GM18502 (cell line): Measurements from ENCODE around the gene FAM210A.
"Not testable (repeated sequence)": the region's sequence is repeated elsewhere in the genome, so short reads cannot be mapped to it uniquely, and the experiment has no call there.

Source experiments
- ATAC-seq: cut with Tn5 transposase; IDR thresholded peaks from one replicate; pipeline ENCODE4 v1.9.1; 2021; ENCODE audit warnings: mild to moderate bottlenecking; ENCODE audit not compliant: unreplicated experiment, poor library complexity

FAM210A gene, protein sequence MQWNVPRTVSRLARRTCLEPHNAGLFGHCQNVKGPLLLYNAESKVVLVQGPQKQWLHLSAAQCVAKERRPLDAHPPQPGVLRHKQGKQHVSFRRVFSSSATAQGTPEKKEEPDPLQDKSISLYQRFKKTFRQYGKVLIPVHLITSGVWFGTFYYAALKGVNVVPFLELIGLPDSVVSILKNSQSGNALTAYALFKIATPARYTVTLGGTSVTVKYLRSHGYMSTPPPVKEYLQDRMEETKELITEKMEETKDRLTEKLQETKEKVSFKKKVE

DNA sequence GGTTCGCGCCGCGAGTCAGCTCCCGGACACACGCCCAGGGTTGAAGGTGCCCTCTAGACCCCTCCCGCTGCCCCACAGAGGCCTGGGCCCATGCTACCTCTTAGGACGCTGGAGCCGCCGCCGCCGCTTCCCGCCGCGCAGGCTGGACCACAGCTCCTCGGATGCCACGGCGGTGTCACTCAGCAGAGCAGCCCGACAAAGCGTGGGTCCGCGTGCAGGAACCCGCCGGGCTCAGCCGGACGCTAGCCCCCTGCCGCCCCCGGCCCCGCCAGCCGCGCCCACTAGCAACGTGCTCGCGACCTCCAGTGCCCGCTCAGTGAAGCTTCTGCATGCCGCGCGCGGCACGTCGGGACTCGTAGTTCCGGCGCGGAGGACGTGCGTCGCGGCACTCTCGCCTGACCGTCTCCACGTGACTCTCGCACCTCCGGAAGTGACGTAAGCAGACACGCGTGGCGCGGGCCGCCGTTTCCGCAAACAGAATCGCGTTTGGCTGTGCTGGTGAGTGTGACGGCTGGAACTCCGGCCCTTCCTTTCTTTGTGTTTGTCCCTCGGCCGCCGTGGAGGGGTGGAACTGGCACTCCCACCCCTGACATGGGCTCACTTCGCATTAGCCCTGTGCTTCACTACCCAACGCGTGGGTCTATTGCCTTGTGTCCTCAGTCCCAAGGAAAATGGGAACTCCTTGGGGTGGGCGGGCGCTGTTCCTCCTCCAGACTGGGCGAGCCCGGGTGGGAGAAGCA lies at the start of gene FAM210A, which contains the start of gene RNMT:
Gene FAM210A (minus strand): TSS at position 327 of the 740 bp plus-strand sequence. CDS start 44,481 bp downstream, outside the sequence.
Gene RNMT (plus strand): TSS at position 442 of the 740 bp plus-strand sequence. CDS start 4,845 bp downstream, outside the sequence.
- ATAC-seq = peak; percentile 92

DNA sequence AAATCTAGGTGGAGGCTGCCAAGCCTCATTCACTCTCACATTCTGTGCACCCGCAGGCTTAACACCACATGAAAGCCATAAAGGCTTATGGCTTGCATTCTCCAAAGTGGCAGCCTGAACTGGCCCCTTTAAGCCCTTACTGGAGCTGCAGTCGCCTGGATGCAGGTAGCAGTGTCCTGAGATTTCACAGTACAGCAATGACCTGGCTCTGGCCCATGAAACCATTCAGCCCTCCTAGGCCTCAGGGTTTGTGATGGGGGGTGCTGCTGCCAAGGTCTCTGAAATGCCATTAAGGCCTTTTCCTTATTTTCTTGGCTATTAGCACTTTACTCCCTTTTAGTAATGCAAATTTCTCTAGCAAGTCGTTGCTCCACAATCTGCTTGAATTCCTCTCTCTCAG lies 48.7 kb upstream of the FAM210A start:
- no peak for ATAC-seq

DNA sequence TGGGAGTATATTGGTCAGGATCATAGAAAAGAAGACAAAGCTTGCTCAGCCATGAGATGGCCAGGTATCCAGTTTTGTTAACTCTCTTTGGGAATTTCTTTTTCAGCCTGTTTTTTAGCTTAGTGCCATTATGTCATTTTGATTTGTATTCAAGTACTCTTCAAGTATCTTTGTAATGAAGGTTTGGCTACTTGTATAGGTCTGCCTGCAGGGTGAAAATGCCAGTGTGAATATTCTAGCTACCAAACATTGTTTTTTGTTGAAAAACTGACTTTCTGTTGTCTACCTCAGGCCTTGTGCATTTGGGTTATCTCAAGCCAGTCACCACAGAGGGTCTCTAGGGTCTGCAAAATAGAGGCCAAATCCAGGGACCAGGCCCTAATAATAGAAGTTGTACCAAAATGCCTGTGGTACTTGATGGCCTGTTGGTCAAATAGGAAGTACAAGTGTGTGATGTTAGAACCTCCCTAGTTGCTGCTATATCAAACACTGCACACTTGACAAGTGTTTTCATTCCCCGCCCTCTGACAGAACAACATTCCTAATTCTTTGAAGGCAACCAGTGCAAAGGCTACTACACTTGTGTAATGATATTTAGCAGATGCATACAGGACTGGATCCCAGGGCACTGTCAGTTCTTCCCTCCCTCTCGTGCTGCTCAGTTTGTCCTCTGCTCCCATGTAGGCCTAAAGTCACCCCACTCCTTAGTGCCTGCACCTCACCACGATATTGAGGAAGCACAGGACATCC lies 36.5 kb upstream of the FAM210A start:
- ATAC-seq = no peak

DNA sequence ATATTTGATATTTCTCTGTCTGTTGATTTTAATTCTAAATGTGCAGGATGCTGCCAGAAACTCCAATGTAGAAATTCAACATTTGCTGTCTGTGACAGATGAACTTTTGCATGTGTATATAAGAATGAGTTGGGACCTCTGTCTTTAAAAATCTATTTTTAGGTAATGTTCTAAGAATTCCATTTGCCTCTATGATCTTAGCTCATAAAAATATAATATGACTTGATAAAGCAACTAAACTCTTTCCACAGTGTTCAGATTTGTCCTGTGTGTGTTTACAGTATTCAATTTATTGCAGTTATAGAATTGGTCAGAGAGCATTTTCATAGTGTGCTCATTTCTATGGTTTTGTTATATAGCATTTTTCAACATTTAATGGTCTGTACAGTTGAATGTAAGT lies 33.7 kb upstream of the FAM210A start:
- no peak for ATAC-seq

DNA sequence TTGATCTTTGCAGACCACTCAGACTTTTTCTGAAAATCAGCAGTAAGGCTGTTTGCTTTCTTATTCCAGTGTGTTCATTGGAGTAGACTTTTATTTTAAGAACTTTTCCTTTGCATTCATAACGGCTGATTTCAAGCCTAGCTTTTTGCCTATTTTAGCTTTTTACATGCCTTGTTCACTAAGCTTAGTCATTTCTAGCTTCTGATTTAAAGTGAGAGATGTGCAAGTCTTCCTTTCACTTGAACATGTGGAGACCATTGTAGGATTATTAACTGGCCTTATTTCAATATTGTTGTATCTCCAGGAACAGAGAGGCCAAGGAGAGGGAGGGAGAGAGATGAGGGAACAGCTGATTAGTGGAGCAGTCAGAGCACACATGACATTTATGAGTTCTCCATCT lies 32.3 kb upstream of the FAM210A start:
- no peak for ATAC-seq

DNA sequence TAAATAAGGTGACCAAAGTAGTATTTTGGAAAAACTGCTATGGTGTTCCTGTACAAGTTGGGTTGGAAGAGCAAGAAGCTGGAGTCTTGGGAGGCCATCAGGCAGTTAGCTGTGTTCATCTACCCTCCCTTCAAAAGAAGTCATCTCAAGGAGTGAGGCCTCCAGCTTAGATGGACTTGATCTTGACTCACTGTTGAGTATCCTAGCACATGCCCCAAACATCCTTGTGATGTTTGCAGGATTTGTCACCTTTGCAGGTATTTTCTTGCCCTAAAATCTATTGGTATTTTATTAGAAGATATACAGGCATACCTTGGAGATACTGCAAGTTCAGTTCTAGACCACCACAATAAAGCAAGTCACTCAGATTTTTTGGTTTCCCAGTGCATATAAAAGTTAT lies 30.3 kb upstream of the FAM210A start:
- no peak for ATAC-seq

DNA sequence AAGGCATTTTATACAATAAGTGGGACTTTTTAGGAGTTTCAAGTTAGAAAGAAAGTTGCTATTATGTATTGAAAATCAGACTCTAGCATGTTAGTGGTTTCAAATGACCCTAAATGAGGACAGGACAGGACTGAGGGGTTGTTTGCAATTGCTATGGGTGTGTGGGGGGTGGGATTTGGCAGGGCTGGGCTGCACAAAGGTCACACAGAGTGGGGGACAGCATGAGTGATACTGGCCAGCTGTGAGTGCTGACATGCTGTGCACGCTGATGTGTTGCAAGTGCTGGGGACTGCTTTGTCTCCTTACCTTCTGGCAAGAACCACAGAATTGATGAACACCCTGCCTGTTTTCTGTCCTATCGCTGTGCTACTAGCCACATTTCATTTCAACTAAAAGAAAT lies 29.9 kb upstream of the FAM210A start:
- ATAC-seq = no peak

DNA sequence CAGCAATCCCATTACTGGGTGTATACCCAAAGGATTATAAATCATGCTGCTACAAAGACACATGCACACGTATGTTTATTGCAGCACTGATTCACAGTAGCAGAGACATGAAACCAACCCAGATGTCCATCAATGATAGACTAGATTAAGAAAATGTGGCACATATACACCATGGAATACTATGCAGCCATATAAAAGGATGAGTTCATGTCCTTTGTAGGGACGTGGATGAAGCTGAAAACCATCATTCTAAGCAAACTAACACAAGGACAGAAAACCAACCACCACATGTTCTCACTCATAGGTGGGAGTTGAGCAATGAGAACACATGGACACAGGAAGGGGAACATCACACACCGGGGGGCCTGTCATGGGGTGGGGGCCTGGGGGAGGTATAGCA lies 25.2 kb upstream of the FAM210A start:
- ATAC-seq = not testable (repeated sequence)

DNA sequence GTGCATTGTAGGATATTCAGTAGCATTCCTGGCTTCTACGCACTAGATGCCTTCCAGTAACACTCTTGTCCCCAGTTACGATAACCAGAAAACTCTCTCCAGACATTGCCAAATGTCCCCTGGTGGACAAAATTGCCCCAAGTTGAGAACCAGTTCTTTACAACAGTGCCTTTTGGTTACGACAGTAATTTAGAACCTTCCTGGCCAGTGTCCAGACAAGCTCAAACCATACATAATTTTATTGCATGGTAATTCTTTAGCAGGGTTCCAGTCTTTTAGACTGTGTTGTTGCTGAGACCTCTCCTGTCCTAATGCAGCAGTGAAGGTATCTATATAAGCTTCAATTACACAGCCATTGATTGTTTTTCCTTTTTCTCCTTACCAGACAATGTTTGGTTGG lies 20.3 kb upstream of the FAM210A start:
- no peak for ATAC-seq

DNA sequence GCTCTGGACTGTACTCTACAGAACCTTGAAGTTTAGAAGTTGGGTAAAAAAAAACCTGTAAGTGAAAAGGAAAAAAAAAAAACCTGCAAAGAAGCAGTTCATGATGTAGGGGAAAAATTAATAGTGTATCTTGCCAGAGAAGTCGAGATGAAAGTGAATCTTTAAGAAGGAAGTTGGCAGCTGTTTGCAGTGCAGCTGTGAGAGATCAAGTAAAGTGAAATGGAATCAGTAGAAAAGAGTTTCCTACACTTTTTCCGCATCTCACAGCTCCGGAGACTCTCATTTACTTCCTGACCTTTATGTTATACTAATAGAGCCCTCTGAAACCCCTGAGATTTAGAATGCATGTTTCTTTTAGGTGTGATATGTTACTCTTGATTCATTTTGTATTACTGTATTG lies 19.3 kb upstream of the FAM210A start:
- no peak for ATAC-seq

DNA sequence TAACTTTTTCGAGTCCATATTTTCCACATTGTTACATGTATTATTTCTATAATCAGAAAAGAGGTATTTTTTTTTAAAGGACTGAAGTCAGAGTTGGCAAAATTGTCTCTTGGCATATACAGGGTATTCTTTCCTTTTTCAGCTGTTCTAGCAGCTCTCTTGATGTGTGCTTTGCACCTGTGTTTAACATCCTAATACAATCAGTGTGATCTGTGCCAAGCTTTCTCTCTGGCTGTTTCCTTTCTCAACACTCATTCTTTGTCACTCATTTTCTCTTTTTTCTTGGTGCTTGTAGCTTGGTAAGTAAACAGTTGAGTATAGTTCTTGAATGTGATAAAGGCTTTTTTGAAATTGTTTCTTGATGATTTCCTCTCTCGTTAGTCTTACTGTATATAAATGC lies 9.3 kb upstream of the FAM210A start:
- ATAC-seq = no peak

DNA sequence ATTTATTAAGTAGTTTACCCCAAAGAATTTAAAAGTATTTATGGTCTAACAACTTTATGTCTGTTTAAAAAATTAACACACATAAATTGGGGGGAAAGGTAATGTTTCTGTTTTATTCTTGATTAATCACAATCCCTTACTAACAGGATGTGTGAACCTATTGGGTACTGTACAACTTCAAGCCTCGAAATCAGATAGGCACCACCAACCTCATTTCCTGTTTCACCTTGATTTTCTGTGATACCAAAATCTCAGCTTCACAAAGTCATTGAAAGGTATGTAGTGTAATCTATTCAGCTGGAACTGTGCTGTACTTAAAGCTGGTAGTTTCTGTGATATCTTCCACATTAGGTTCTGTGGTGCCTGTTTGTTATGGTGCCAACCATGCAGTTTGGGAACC lies 4.1 kb upstream of the FAM210A start:
- no peak for ATAC-seq

DNA sequence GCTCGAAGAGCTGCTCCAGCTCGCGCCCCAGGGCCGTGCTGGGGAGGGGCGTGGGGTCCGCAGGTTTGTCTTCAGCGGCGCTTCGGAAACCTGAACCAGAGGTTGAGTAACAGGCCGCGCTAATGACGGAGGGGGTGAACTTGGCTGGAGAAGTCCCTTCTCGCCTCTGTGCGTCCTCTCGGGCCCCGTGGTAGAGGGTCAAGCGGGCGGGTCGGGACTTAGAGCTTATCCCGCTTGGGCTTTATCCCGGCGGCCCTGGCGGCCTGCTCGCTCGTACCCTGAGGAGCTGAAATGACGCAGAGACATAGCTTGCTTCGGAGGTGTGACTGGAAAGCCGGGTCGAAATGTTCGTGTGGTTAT lies 594 bp upstream of the FAM210A start:
- no peak for ATAC-seq

DNA sequence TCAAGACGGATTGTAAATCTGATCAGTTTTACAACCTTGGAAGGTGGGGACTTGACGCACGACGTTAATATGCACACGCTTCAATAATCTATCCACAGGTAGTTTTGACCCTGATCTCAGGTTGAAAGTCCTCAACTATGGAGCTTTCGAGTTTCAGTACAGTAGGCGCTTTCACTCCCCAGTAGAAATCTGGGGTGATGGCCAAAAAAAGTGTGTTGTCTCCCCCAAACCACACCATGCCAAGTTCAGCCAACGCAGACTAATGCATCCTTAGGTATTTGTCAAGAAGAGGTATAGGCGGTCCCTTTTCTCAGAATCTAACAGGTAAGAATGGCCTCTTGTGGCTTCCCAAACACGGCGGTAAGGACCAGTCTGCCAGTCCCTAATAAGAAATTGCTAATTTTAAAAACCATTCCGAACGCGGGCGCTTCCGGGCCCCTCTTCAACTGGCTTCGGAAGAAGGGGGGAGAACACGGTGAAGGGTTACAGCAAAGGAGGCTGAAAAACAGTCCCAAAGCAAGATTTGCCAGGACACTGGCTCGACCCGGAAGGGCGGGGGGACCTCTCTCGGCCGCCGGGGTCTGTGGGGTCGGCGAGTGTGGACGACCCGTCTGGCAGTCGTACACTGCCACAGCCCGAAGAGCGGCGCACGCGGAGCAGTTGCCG lies 659 bp downstream of the FAM210A start:
- ATAC-seq = no peak

DNA sequence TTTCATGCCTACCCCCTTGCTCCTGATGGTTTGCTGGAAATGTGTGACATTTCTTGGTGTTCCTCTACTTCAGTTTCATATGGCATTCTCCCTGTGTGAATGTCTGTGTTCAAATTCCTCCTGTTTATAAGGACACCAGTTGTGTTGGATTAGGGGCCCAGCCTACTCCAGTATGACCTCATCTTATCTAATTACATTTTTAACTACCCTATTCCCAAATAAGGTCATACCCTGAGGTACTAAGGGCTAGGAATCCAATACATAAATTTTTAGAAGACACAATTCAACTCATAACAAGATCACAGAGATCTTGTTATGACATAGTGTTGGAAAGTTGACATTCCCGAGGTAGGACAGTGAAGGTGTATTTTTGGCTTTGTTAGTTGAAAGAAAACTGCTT lies 5.5 kb downstream of the FAM210A start:
- ATAC-seq = no peak

DNA sequence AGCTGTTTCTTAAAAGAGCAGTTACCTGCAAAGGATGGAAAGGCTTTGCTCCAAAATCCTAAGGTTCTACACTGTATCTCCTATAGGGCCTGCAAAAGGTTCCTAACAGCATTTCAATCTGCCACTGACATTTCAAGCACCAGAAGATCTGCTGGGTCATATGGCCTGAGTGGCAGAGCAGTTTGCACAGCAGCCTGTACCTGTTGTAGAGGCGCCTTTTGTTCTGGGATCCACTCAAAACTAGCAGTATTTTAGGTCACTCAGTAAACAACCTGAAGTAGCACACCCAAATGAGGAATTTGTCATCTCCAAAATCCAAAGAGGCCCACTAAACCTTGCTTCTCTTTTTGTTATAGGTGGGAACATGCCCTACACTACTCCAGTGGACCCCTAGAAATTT lies 6.2 kb downstream of the FAM210A start:
- no peak for ATAC-seq

DNA sequence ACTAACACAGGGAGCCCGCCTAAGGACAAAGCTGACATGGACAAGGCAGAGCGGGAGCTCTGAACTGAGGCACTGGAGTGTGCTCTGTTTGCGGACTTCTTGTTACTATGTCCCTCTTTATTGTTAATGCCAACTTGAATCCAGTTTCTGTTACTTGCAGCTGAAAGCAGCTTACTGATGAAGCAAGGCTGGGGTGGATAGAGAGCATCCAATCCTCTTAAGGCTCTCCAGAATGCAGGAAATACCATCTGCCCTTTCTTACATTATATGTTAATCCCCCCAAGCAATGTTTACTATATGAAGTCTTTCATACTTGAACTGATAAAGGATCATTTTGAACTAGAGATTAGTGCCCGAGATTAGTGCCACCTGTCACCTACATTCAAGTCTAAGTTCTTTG lies 9.4 kb downstream of the FAM210A start:
- no peak for ATAC-seq

DNA sequence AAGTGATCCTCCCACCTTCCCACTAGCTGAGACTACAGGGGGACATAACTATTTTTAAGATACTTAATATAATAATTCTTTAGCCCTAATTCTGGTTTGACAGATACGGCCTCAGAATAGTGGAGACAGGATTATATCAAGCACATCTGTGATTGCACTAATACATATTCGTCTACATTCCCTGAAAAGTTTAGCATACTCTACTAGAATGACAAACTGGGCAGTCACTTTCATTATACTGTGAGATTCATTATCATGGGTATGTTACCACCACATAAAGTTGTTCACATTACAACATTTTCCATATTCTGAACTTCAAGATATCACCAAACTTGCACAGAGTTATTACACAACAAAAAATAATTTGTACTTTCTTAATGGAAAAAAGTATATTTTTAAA lies 11.0 kb downstream of the FAM210A start:
- ATAC-seq = no peak

DNA sequence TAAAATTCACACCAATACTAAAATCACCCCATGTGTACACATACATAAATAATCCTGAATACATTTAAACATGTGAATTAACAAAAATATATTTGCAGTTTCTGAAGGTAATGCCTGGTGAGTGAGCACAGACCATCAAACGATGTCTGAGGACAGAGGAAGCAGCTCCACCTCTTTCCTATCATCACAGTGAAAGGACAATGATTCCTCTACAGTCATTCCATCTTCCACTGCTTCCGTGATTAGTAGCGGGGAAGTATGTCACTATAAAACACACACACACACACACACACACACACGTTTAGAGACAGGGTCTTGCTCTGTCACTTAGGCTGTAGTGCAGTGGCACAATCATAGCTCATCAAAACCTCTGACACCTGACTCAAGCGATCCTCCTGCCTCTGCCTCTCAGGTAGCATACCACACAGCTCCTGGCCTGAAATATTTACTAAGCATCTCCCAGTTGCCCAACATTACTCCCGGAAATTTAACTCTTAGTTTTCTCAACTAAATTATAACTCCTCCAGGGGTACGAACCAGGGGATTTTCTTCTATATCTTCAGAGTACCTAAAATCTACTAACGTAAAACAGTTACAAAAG lies 12.8 kb downstream of the FAM210A start:
- no peak for ATAC-seq

DNA sequence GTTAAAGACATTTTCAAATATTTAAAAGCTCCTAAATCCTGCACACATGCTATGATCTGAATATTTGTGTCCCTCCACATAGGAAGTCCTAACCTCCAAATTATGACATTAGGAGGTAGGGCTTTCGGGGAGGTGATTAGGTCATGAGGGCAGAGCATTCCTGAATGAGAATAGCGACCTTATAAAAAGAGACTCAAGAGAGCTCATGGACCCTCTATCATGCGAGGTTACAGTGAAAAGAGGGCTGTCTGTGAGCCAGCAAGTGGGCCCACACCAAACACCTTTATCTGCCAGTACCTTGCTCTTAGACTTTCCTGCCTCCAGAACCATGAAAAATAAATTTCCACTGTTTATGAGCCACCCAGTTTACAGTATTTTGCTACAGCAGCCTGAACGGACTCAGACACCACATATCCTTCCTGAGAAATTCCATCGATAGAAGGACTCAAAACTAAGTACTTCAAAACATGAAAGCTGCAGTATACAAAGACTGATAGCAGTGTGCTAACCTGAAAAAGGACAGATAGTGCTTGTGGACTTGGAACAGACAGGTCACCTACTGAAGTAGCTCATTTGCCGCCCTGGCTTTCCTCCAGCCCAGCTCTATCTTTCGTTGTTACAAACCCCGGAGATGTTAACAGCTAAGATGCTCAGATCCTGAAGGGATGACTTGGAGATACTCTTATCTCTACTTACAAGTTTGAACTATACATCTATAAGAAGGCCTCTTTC lies 13.8 kb downstream of the FAM210A start:
- ATAC-seq = no peak
